Hepatocyte (in vitro differentiated cells): Measurements from ENCODE around the gene GLDN. TPM values are rescaled to one million over a fixed set of nuclear protein-coding genes. Genes with fewer than 3 reads are reported as not detected.

Experiments
- DNase-seq: peaks from one replicate; pipeline ENCODE4 v3.0.0-alpha.2; 2016; ENCODE audit warnings: low spot score
- H2AFZ ChIP-seq: fragments of 200-600 bp; sonication (generic); 2 replicates; pipeline ENCODE4 v1.6.0; 2016; ENCODE audit warnings: antibody characterized with exemption, mild to moderate bottlenecking
- H3K27ac ChIP-seq: fragments of 200-600 bp; sonication (generic); 2 replicates; pipeline ENCODE4 v1.5.1; 2016; ENCODE audit warnings: mild to moderate bottlenecking
- H3K27me3 ChIP-seq: fragments of 200-600 bp; sonication (generic); 2 replicates; pipeline ENCODE4 v1.6.1; 2016
- H3K36me3 ChIP-seq: fragments of 200-600 bp; sonication (generic); replicated peaks from 2 replicates; pipeline ENCODE4 v1.5.1; 2016; ENCODE audit warnings: low read depth; ENCODE audit not compliant: insufficient read depth
- H3K4me1 ChIP-seq: fragments of 200-600 bp; sonication (generic); 2 replicates; pipeline ENCODE4 v1.5.1; 2016; ENCODE audit warnings: mild to moderate bottlenecking, moderate library complexity; ENCODE audit not compliant: insufficient read depth
- H3K4me2 ChIP-seq: fragments of 200-600 bp; sonication (generic); 2 replicates; pipeline ENCODE4 v1.6.0; 2016
- H3K4me3 ChIP-seq: fragments of 200-600 bp; sonication (generic); 2 replicates; pipeline ENCODE4 v1.5.1; 2016; ENCODE audit warnings: mild to moderate bottlenecking
- H3K79me2 ChIP-seq: fragments of 200-600 bp; sonication (generic); 2 replicates; pipeline ENCODE4 v1.6.0; 2017; ENCODE audit warnings: mild to moderate bottlenecking
- H3K9me2 ChIP-seq: fragments of 200-600 bp; sonication (generic); replicated peaks from 2 replicates; pipeline ENCODE4 v1.6.0; 2017; ENCODE audit warnings: mild to moderate bottlenecking; ENCODE audit not compliant: insufficient read depth
- H3K9me3 ChIP-seq: fragments of 200-600 bp; sonication (generic); 2 replicates; pipeline ENCODE4 v1.5.1; 2016; ENCODE audit warnings: low read depth, mild to moderate bottlenecking
- H4K20me1 ChIP-seq: fragments of 200-600 bp; sonication (generic); 2 replicates; pipeline ENCODE4 v1.6.0; 2016; ENCODE audit warnings: mild to moderate bottlenecking; ENCODE audit not compliant: insufficient read depth, poor library complexity, severe bottlenecking
- EZH2 ChIP-seq: fragments of 200-600 bp; sonication (generic); IDR thresholded peaks from 2 replicates; pipeline ENCODE4 v1.6.1; 2016; ENCODE audit warnings: antibody characterized with exemption, mild to moderate bottlenecking, borderline replicate concordance
- EZH2phosphoT487 ChIP-seq: fragments of 200-600 bp; sonication (generic); IDR thresholded peaks from one replicate; pipeline ENCODE4 v1.6.1; 2018; ENCODE audit warnings: antibody characterized with exemption, mild to moderate bottlenecking, low read depth, moderate library complexity; ENCODE audit not compliant: unreplicated experiment, severe bottlenecking
- WGBS: methylation state at CpG from one replicate; pipeline ENCODE4 v1.1.6; 2016; ENCODE audit warnings: low lambda C conversion rate; ENCODE audit errors: missing lambda C conversion rate; 5-methylcytosine and 5-hydroxymethylcytosine counted together
- polyA plus RNA-seq: library from polyadenylated mRNA; unstranded; fragments of >200 nt; fragmentation: Nextera tagmentation; extraction: Ambion mirVana; gene quantifications from 2 replicates; pipeline ENCODE4 v1.2.1, GENCODE V29; 2016
- total RNA-seq: library from RNA; depleted of rRNA; stranded (reverse); fragments of >200 nt; gene quantifications from 2 replicates; pipeline ENCODE4 v1.2.3, GENCODE V29; 2014
- TF ChIP-seq, protein P1 (sequence below): fragments of 200-600 bp; sonication (generic); IDR thresholded peaks from 2 replicates; pipeline ENCODE4 v1.5.1; 2016; ENCODE audit warnings: antibody characterized with exemption, mild to moderate bottlenecking; ENCODE audit not compliant: poor library complexity

The GLDN gene
- total and polyA plus RNA-seq, 2 experiments from 2014 or later = 0.07 to 1.8 TPM

DNA sequence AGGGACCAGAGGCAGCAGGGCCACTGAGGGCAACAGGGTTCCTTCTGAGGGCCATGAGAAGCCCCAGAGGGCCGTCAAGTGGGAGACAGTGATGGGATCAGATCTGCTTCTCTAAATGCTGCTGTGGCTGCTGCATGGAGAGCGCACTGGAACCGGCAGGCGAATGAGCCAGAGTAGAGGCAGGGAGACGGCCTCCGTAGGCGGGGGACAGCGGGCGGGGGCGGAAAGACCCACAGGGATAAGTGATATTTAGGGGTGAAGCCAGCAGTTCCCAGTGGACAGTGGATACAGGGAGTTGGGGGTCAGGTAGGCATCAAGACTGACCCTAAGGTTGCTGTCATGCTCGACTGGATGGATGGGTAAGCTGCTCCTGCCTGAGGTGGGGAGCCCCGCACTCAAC, 45.0 kb downstream of the GLDN start:
- WGBS = 97% methylated on average over 12 of the region's 12 CpGs
- TF ChIP-seq EZH2 = no peak
- TF ChIP-seq EZH2phosphoT487 = no peak
- TF ChIP-seq, protein P1, sequence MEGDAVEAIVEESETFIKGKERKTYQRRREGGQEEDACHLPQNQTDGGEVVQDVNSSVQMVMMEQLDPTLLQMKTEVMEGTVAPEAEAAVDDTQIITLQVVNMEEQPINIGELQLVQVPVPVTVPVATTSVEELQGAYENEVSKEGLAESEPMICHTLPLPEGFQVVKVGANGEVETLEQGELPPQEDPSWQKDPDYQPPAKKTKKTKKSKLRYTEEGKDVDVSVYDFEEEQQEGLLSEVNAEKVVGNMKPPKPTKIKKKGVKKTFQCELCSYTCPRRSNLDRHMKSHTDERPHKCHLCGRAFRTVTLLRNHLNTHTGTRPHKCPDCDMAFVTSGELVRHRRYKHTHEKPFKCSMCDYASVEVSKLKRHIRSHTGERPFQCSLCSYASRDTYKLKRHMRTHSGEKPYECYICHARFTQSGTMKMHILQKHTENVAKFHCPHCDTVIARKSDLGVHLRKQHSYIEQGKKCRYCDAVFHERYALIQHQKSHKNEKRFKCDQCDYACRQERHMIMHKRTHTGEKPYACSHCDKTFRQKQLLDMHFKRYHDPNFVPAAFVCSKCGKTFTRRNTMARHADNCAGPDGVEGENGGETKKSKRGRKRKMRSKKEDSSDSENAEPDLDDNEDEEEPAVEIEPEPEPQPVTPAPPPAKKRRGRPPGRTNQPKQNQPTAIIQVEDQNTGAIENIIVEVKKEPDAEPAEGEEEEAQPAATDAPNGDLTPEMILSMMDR = no peak
- no peaks in the 10 kb centered on the region for H3K4me1 ChIP-seq
- H4K20me1 ChIP-seq = no peaks in the 10 kb centered on the region
- DNase-seq = no peak
- no peaks in the 10 kb centered on the region for H3K36me3 ChIP-seq
- no peak overlapping the region for H3K4me2 ChIP-seq
- no peak overlapping the region for H3K4me3 ChIP-seq
- no peaks in the 10 kb centered on the region for H3K79me2 ChIP-seq
- no peaks in the 10 kb centered on the region for H3K9me2 ChIP-seq
- H2AFZ ChIP-seq = no peak overlapping the region
- no peak overlapping the region for H3K27ac ChIP-seq
- no peaks in the 10 kb centered on the region for H3K27me3 ChIP-seq
- H3K9me3 ChIP-seq = no peaks in the 10 kb centered on the region

DNA sequence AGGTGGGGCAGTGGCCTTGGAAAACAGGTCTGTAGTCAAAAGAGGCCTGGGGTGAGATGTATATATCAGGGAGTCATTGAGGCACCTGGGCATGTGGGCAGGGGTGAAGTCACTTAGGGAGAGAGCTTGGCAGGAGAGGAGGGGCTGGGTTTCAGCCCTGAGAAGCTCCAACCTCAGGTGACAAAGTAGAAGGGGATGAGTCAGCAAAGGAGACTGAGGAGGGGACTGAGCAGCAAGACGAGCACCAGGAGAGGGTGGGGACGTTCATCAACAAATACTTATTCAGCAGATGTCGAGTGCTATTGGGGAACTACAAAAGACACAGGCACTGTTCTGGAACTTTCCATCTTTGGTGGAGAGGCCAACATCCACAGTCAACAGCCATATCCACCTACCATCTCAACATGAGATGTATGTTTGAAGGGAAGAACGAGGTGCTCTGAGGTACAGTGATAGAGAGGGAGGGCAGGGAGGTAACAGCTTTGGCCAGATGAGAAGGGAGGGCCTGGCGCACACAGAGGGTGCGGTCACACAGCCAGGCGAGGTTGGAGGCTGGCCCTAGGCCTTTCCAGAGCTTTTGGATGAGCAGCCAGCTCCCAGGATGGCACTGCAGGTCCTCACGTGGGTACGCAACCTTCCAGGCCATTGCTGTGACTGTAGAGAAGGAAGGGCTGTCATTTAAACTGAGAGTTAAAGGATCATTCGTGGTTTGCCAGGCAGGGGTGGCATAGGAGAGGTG, 45.7 kb downstream of the GLDN start:
- Histone ChIP-seq H3K79me2 (no peaks in the 10 kb centered on the region), H3K4me2 (no peak overlapping the region), H3K9me3 (no peaks in the 10 kb centered on the region), H3K4me3 (no peak overlapping the region), H3K27ac (no peak overlapping the region), H3K9me2 (no peaks in the 10 kb centered on the region), H3K36me3 (no peaks in the 10 kb centered on the region), H4K20me1 (no peaks in the 10 kb centered on the region), H3K4me1 (no peaks in the 10 kb centered on the region), H3K27me3 (no peaks in the 10 kb centered on the region), H2AFZ (no peak overlapping the region)
- TF ChIP-seq EZH2 (no peak), EZH2phosphoT487 (no peak)
- TF ChIP-seq, protein P1 = no peak
- no peak for DNase-seq
- WGBS = 89% methylated on average over 10 of the region's 10 CpGs

DNA sequence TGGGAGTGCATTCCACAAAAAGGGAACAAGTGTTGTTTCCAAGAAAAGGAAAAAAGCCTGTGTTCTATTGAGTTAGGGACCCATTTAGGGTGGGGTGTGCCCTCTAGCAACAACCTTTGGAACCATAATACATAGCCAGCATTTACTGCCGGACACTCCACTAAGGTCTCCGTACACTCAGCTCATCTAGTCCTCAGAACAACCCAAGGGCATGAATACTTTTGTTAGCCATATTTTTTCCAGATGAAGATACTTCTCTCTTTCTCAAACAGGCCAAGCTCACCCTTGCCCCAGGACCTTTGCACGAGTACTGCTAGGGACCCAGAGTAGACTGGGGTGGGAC, 46.2 kb downstream of the GLDN start:
- no peaks in the 10 kb centered on the region for H3K36me3 ChIP-seq
- H4K20me1 ChIP-seq = no peaks in the 10 kb centered on the region
- H3K27me3 ChIP-seq = no peaks in the 10 kb centered on the region
- DNase-seq = no peak
- no peaks in the 10 kb centered on the region for H3K79me2 ChIP-seq
- no peaks in the 10 kb centered on the region for H3K4me1 ChIP-seq
- H2AFZ ChIP-seq = no peak overlapping the region
- WGBS = 84% methylated on average over 3 of the region's 3 CpGs
- H3K9me2 ChIP-seq = no peaks in the 10 kb centered on the region
- no peak for TF ChIP-seq EZH2phosphoT487
- TF ChIP-seq, protein P1 = no peak
- TF ChIP-seq EZH2 = no peak
- no peak overlapping the region for H3K4me2 ChIP-seq
- no peaks in the 10 kb centered on the region for H3K9me3 ChIP-seq
- no peak overlapping the region for H3K4me3 ChIP-seq
- no peak overlapping the region for H3K27ac ChIP-seq
